Activated B cell treated with CpG ODN at 0.5 μM for 24 hours (primary cell): ENCODE data around the gene TP73. TPM values are rescaled to one million over a fixed set of nuclear protein-coding genes. Genes with fewer than 3 reads are reported as not detected.

ENCODE experiments used
- ATAC-seq: fragments of 200-7000 bp; cut with Tn5 transposase; one replicate; pipeline ENCODE4 v1.10.0; 2021; ENCODE audit warnings: low read depth, mild to moderate bottlenecking, moderate library complexity
- CTCF ChIA-PET: fragments of 350-600 bp; sonication (Branson Sonifier 250); formaldehyde crosslinking; loops from one replicate; lab custom pipeline; 2021; ENCODE audit warnings: antibody characterized with exemption; lab: Charles Lee
- POLR2A ChIA-PET: fragments of 350-600 bp; sonication (Branson Sonifier 250); formaldehyde crosslinking; loops from one replicate; lab custom pipeline; 2021; ENCODE audit warnings: antibody characterized with exemption; lab: Charles Lee
- DNase-seq: peaks from one replicate; pipeline ENCODE4 v3.0.0; 2022
- H3K27ac Mint-ChIP-seq: one replicate; pipeline ENCODE4 v1.8.0; 2020; ENCODE audit warnings: mixed read lengths
- H3K27me3 Mint-ChIP-seq: one replicate; pipeline ENCODE4 v1.8.0; 2021; ENCODE audit warnings: mixed read lengths
- H3K36me3 Mint-ChIP-seq: one replicate; pipeline ENCODE4 v1.8.0; 2021; ENCODE audit warnings: low read depth, mixed read lengths
- H3K4me1 Mint-ChIP-seq: one replicate; pipeline ENCODE4 v1.8.0; 2021; ENCODE audit warnings: mixed read lengths
- H3K4me3 Mint-ChIP-seq: one replicate; pipeline ENCODE4 v1.8.0; 2020; ENCODE audit warnings: mild to moderate bottlenecking, mixed read lengths
- H3K9me3 Mint-ChIP-seq: one replicate; pipeline ENCODE4 v1.8.0; 2020; ENCODE audit warnings: mixed read lengths
- intact Hi-C: fragments of 100-400 bp; cut with micrococcal nuclease; formaldehyde crosslinking; loops from one replicate; pipeline ENCODE4 v1.15.1; 2024
- total RNA-seq: library from RNA; stranded (reverse); gene quantifications from 2 replicates; pipeline ENCODE4 v1.2.3, GENCODE V29; 2022
- TF ChIP-seq, protein P1 (sequence below): fragments of 200-600 bp; IDR thresholded peaks from one replicate; pipeline ENCODE4 v1.8.0; 2022; ENCODE audit warnings: antibody characterized with exemption, mild to moderate bottlenecking

TP73 gene
- total RNA-seq, 1 donor from 2014 or later: 2.6 TPM

- POLR2A ChIA-PET: no interaction called here
- no peak overlapping the region for H3K27ac Mint-ChIP-seq
- peaks cover 75% of the 10 kb centered on the region for H3K36me3 Mint-ChIP-seq
- no peak overlapping the region for H3K4me3 Mint-ChIP-seq
- intact Hi-C loops: no loop called here
- ATAC-seq: no peak
- TF ChIP-seq, protein P1, sequence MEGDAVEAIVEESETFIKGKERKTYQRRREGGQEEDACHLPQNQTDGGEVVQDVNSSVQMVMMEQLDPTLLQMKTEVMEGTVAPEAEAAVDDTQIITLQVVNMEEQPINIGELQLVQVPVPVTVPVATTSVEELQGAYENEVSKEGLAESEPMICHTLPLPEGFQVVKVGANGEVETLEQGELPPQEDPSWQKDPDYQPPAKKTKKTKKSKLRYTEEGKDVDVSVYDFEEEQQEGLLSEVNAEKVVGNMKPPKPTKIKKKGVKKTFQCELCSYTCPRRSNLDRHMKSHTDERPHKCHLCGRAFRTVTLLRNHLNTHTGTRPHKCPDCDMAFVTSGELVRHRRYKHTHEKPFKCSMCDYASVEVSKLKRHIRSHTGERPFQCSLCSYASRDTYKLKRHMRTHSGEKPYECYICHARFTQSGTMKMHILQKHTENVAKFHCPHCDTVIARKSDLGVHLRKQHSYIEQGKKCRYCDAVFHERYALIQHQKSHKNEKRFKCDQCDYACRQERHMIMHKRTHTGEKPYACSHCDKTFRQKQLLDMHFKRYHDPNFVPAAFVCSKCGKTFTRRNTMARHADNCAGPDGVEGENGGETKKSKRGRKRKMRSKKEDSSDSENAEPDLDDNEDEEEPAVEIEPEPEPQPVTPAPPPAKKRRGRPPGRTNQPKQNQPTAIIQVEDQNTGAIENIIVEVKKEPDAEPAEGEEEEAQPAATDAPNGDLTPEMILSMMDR: no peak
- CTCF ChIA-PET: no interaction called here
- no peak for DNase-seq
- no peaks in the 10 kb centered on the region for H3K27me3 Mint-ChIP-seq
- H3K9me3 Mint-ChIP-seq: no peaks in the 10 kb centered on the region
- H3K4me1 Mint-ChIP-seq: peaks cover 8% of the 10 kb centered on the region
Observed at GRCh38 chr1:3785456-3786157, 133.3 kb downstream of the TP73 start.

Other genes with a start within 250 kb of the TP73 start
- gene ARHGEF16, start 197.9 kb upstream of the TP73 start, total RNA-seq: not detected in 2 replicates
- gene MEGF6, start 41.0 kb upstream of the TP73 start, total RNA-seq: 8.5 and 10.9 TPM in 2 replicates
- 26.5 and 27.0 TPM in 2 replicates for gene TPRG1L, start 27.5 kb upstream of the TP73 start, total RNA-seq
- 27.0 and 30.1 TPM in 2 replicates for gene WRAP73, start 2.4 kb upstream of the TP73 start, total RNA-seq
- gene CCDC27, start 99.9 kb downstream of the TP73 start, total RNA-seq: not detected in 2 replicates
- gene SMIM1, start 120.2 kb downstream of the TP73 start, total RNA-seq: 2.8 and 3.8 TPM in 2 replicates
- gene LRRC47, start 144.0 kb downstream of the TP73 start, total RNA-seq: 40.3 and 43.3 TPM in 2 replicates
- gene CEP104, start 204.7 kb downstream of the TP73 start, total RNA-seq: 38.0 and 45.1 TPM in 2 replicates
- gene DFFB, start 205.0 kb downstream of the TP73 start, total RNA-seq: 9.3 and 10.5 TPM in 2 replicates
- gene C1orf174, start 247.8 kb downstream of the TP73 start, total RNA-seq: 26.2 and 27.5 TPM in 2 replicates